ENCODE results near the gene CRHBP.
"Not testable (repeated sequence)": the region's sequence is repeated elsewhere in the genome, so short reads cannot be mapped to it uniquely, and the experiment has no call there.

CRHBP gene

GRCh38 chr5:76952795-76953536 lies at the start of gene CRHBP:
CRHBP (plus strand) TSS chr5:76953045; CDS start chr5:76953135, 90 bp downstream.
- Histone ChIP-seq H3K27ac (no peak within 1 kb of the TSS), H3K4me3 (peak within 1 kb of the TSS in 6 of 7 experiments; percentile 15 to 25 (median 22))

- no peak overlapping the region for H3K4me3 ChIP-seq
- no peak overlapping the region for H3K27ac ChIP-seq
These were observed 44.7 kb upstream of the CRHBP start for GRCh38 chr5:76908166-76908565.

- not testable (repeated sequence) for H3K27ac ChIP-seq, H3K4me3 ChIP-seq
These were observed 42.4 kb upstream of the CRHBP start for GRCh38 chr5:76910344-76910933.

GRCh38 chr5:76914671-76915070 lies 38.2 kb upstream of the CRHBP start:
- H3K27ac ChIP-seq, H3K4me3 ChIP-seq: not testable (repeated sequence)

- H3K4me3 ChIP-seq: no peak overlapping the region
- H3K27ac ChIP-seq: no peak overlapping the region
These were observed 34.3 kb upstream of the CRHBP start for GRCh38 chr5:76918539-76918938.

GRCh38 chr5:76920491-76920890 lies 32.4 kb upstream of the CRHBP start:
- no peak overlapping the region for H3K27ac ChIP-seq
- no peak overlapping the region for H3K4me3 ChIP-seq

GRCh38 chr5:76926329-76927105 lies 26.3 kb upstream of the CRHBP start:
- H3K27ac ChIP-seq: no peak overlapping the region
- no peak overlapping the region for H3K4me3 ChIP-seq

- Histone ChIP-seq H3K4me3 (no peak overlapping the region), H3K27ac (no peak overlapping the region)
These were observed 24.9 kb upstream of the CRHBP start for GRCh38 chr5:76927961-76928360.

GRCh38 chr5:76930083-76930482 lies 22.8 kb upstream of the CRHBP start:
- Histone ChIP-seq H3K27ac (no peak overlapping the region), H3K4me3 (no peak overlapping the region)

- Histone ChIP-seq H3K27ac (no peak overlapping the region), H3K4me3 (no peak overlapping the region)
These were observed 14.7 kb upstream of the CRHBP start for GRCh38 chr5:76938177-76938576.

GRCh38 chr5:76941000-76941399 lies 11.8 kb upstream of the CRHBP start:
- Histone ChIP-seq H3K4me3 (no peak overlapping the region), H3K27ac (no peak overlapping the region)

GRCh38 chr5:76941442-76941841 lies 11.4 kb upstream of the CRHBP start:
- H3K27ac ChIP-seq: no peak overlapping the region
- no peak overlapping the region for H3K4me3 ChIP-seq

GRCh38 chr5:76942581-76942980 lies 10.3 kb upstream of the CRHBP start:
- H3K27ac ChIP-seq: no peak overlapping the region
- no peak overlapping the region for H3K4me3 ChIP-seq

- Histone ChIP-seq H3K27ac (no peak overlapping the region), H3K4me3 (no peak overlapping the region)
These were observed 9.8 kb upstream of the CRHBP start for GRCh38 chr5:76943006-76943405.

GRCh38 chr5:76944638-76945037 lies 8.2 kb upstream of the CRHBP start:
- Histone ChIP-seq H3K4me3 (no peak overlapping the region), H3K27ac (no peak overlapping the region)

GRCh38 chr5:76945238-76945637 lies 7.6 kb upstream of the CRHBP start:
- not testable (repeated sequence) for H3K4me3 ChIP-seq

GRCh38 chr5:76946090-76946489 lies 6.8 kb upstream of the CRHBP start:
- H3K27ac ChIP-seq: no peak overlapping the region
- H3K4me3 ChIP-seq: no peak overlapping the region

More at GRCh38 chr5:76945238-76945637, 7.6 kb upstream of the CRHBP start:
- H3K27ac ChIP-seq: not testable (repeated sequence)

- Histone ChIP-seq H3K27ac (no peak overlapping the region), H3K4me3 (no peak overlapping the region)
These were observed 5.8 kb upstream of the CRHBP start for GRCh38 chr5:76947082-76947503.

- Histone ChIP-seq H3K27ac (no peak overlapping the region), H3K4me3 (peak overlapping the region in 6 of 7 experiments; percentile 15 to 25 (median 22))
These were observed 922 bp downstream of the CRHBP start for GRCh38 chr5:76953551-76954382.

- H3K4me3 ChIP-seq: peak overlapping the region in 6 of 7 experiments; percentile 15 to 25 (median 22)
- H3K27ac ChIP-seq: no peak overlapping the region
These were observed 1.5 kb downstream of the CRHBP start for GRCh38 chr5:76954383-76954763.

Measured in skin epidermis (tissue), 12 donors.